WERI-Rb-1 (cell line): Measurements from ENCODE around the gene DDX41.

Source experiments
- DNase-seq: peaks from one replicate; pipeline ENCODE4 v3.0.0-alpha.2; 2020
- H3K27ac ChIP-seq: fragments of 250-450 bp; sonication (Bioruptor Pico); 2 replicates; pipeline ENCODE4 v1.5.1; 2020; ENCODE audit warnings: mild to moderate bottlenecking, moderate library complexity
- H3K27me3 ChIP-seq: fragments of 250-450 bp; sonication (Bioruptor Pico); 2 replicates; pipeline ENCODE4 v1.5.1; 2021; ENCODE audit warnings: mild to moderate bottlenecking, low read depth, moderate library complexity; ENCODE audit not compliant: insufficient read depth, severe bottlenecking
- H3K36me3 ChIP-seq: fragments of 250-450 bp; sonication (Bioruptor Pico); 2 replicates; pipeline ENCODE4 v1.5.1; 2020; ENCODE audit warnings: mild to moderate bottlenecking, moderate library complexity
- H3K4me3 ChIP-seq: 2 replicates; pipeline ENCODE4 v1.5.1; 2011; ENCODE audit warnings: low read depth, mild to moderate bottlenecking, control low read depth, low read length
- H3K9me3 ChIP-seq: fragments of 250-450 bp; sonication (Bioruptor Pico); 2 replicates; pipeline ENCODE4 v1.5.1; 2021; ENCODE audit warnings: mild to moderate bottlenecking, moderate library complexity; ENCODE audit not compliant: severe bottlenecking
- TF ChIP-seq, protein P1 (sequence below): IDR thresholded peaks from 2 replicates; pipeline ENCODE4 v1.5.1; 2011; ENCODE audit warnings: low read depth, mild to moderate bottlenecking, control low read depth, inconsistent platforms, low read length

DDX41 gene

DNA sequence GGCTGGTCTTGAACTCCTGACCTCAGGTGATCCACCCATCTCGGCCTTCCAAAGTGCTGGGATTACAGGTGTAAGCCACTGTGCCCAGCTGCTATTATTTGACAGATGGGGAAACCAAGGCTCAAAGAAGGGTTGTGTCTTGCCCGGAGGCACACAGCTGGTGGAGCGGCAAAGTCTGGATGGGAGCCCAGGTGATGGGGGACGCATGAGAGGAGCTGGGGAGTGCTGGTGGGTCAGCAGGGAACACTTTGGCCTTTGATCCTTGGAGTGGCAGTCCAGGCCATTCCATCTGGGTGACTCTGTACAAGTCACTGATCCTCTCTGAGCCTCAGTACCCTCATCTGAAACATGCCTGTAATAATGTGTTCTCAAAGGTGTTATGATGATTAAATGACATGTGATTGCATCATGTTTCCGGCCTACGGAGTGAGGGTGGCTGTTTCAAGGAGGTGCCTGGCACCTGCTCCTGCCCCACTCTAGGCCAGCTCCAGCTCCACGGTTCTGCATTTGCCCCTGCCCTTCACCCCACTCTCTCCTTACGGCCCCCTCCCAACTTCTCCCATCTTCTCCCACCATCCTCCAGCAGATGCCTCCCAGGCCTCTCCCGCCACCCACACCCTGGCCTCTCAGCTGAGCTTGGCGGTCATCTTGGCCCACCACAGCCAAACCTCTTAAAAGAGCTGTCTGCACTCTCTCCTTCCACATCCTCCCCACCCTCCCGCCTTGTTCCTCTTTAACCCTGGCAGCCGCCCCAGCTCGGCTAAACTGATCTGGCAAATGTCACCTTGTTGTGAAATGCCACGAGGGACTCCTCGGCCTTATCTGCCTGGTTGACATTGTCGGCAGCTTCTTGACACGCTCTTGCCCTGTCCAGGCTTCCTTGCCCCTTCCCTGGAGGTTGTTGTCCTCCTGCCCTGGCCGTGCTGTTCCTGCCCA is 37.8 kb downstream of the DDX41 start:
- no peak for DNase-seq
- no peaks in the 10 kb centered on the region for H3K27me3 ChIP-seq
- TF ChIP-seq, protein P1, sequence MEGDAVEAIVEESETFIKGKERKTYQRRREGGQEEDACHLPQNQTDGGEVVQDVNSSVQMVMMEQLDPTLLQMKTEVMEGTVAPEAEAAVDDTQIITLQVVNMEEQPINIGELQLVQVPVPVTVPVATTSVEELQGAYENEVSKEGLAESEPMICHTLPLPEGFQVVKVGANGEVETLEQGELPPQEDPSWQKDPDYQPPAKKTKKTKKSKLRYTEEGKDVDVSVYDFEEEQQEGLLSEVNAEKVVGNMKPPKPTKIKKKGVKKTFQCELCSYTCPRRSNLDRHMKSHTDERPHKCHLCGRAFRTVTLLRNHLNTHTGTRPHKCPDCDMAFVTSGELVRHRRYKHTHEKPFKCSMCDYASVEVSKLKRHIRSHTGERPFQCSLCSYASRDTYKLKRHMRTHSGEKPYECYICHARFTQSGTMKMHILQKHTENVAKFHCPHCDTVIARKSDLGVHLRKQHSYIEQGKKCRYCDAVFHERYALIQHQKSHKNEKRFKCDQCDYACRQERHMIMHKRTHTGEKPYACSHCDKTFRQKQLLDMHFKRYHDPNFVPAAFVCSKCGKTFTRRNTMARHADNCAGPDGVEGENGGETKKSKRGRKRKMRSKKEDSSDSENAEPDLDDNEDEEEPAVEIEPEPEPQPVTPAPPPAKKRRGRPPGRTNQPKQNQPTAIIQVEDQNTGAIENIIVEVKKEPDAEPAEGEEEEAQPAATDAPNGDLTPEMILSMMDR, result no peak
- H3K27ac ChIP-seq, result no peak overlapping the region
- no peaks in the 10 kb centered on the region; the same call in 1 of the 2 replicates for H3K36me3 ChIP-seq
- no peak overlapping the region for H3K4me3 ChIP-seq
- no peaks in the 10 kb centered on the region for H3K9me3 ChIP-seq

DNA sequence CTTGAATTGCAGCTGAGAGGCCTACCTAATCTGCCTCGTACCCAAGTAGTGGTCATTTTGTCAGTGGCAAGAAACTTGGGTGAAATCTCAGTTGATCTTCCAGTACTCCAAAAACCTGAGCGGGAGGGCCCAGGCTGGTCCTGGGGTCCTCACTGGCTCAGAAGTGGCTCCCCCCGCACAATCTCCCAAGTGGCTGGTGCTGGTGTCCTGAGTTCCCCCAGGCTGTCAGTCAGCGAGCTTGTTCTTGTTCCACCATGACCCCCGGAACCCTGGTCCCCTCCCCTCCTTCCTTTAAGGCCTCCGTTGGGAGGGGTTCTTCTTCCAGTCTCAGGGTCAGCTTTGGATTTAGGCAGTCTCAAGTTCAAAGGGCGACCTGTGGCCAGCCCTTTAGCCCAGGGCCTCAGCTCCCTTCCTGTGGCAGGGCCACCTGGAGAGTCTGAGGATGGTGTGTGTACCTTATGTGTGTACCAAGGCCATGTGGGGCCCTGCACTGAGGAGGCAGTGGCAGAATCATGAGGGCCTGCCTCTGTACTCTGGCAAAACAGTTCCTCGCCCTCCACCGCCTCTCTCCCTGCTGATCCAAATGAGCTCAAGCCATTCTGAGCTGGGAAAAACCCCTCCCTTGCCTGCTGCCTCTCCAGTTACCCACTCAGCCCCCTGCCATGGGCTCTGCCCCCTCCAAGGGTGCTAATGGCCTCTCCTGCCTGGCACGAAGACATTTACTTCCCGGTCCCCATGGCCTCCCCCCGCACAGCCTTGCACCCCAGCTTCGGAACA is 38.9 kb downstream of the DDX41 start:
- Histone ChIP-seq H3K36me3 (no peaks in the 10 kb centered on the region), H3K27me3 (no peaks in the 10 kb centered on the region), H3K4me3 (no peak overlapping the region), H3K27ac (no peak overlapping the region), H3K9me3 (no peaks in the 10 kb centered on the region)
- TF ChIP-seq, protein P1, result no peak
- DNase-seq, result no peak

DNA sequence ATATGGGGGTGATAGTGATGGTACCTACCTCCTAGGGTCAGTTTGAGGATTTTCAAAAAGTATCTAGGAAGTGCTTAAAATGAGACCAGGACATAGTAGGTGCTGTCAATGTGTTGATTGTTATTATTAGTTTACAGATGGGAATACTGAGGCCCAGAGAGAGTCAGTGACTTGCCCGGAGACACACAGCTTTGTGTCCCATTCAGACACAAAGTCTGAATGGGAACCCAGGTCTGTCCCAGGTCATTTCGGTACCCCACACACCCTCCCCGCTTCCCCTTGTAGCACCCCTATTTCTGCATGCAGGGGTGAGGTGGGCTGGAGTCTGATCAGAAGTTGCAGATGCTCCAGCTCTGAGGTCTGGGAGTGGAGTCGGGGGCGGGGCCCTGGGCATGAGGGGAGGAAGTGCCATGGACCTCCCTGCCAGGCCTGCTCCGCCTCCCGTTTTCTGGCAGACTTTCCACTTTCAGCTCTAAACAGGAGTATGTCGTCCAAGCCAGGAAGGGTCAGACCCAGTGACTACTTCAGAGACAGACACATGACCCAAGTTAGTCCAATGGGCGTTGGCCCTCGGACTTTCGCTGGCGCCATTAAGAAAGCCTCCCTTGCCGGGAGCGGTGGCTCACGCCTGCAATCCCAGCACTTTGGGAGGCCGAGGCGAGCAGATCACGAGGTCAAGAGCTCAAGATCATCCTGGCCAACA is 40.1 kb downstream of the DDX41 start:
- Histone ChIP-seq H3K27me3 (no peaks in the 10 kb centered on the region), H3K36me3 (peaks cover 6% of the 10 kb centered on the region), H3K4me3 (no peak overlapping the region), H3K9me3 (no peaks in the 10 kb centered on the region), H3K27ac (no peak overlapping the region)
- TF ChIP-seq, protein P1, result no peak
- DNase-seq, result no peak

DNA sequence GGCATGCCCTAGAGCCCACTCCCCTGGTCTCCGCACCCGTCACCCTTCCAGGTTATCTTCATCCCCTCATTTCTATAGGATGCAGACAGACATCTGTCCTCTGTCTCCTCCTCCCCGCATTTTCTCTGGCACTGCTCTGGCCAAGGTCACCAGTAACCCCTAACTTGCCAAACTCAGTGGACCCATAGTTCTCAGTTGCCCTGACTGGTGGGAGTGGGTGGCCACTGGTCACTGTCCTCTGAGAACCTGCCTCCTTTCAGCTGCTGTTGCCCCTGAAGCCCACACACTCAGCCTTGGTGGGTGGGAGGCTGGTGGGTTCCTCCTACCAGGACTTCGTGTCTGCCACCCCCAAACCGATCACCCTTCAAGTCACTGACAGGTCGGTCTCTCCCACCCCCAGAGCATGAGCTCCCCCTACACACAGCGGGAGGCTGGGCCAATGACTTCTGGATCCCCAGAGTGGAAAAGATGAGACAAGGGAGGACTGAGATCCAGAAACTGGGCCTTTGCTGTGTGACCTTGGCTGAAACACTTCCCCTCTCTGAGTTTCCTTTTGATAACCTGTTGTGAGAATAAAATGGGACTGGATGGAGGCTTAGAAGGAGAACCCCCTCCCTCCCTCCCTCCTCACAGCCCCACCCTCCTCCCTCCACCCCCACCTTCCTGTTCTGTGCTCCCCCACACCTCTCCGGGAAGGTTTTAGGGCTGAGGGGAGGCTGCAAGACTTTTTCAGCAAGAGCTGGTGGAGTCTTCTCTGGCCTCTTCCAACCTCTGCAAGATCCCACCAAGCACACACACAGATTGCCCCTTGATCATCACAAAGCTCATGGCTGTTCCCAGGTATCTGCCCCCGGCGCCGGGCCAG is 41.0 kb downstream of the DDX41 start:
- DNase-seq, result no peak
- Histone ChIP-seq H3K36me3 (peaks cover 14% of the 10 kb centered on the region), H3K27ac (no peak overlapping the region), H3K9me3 (no peaks in the 10 kb centered on the region), H3K4me3 (no peak overlapping the region), H3K27me3 (no peaks in the 10 kb centered on the region)
- TF ChIP-seq, protein P1, result no peak
